GM12875 (cell line): ENCODE data around the gene ACAP3.

ENCODE experiments used
- H3K4me3 ChIP-seq: one replicate; pipeline ENCODE4 v1.5.1; 2011; ENCODE audit warnings: low read depth, low read length, control low read depth
- CTCF ChIP-seq: IDR thresholded peaks from 2 replicates; pipeline ENCODE4 v1.5.1; 2011; ENCODE audit warnings: low read depth, mild to moderate bottlenecking, control low read depth, inconsistent platforms, low read length, moderate library complexity, borderline replicate concordance; ENCODE audit not compliant: insufficient read depth

The ACAP3 gene

DNA sequence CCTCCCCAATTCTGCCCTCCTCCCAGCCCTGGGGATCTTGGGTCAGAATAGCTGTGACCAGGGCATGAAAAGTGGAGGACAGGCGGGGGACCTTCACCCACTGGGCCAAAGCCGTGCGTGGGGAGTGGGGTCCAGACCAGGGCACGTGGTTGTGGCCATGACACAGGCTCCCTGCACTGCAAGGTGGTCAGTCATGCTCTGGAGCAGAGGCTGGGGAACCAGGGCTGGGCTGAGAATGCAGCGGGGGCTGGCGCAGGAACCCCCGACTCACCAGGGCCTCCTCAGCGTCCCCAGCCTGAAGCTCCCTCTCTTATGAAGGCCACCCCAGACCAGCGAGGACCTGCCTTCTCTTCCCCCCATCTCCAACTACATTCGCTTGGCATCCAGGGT is 38.8 kb upstream of the ACAP3 start:
- no peak for TF ChIP-seq CTCF
- no peak overlapping the region for H3K4me3 ChIP-seq

DNA sequence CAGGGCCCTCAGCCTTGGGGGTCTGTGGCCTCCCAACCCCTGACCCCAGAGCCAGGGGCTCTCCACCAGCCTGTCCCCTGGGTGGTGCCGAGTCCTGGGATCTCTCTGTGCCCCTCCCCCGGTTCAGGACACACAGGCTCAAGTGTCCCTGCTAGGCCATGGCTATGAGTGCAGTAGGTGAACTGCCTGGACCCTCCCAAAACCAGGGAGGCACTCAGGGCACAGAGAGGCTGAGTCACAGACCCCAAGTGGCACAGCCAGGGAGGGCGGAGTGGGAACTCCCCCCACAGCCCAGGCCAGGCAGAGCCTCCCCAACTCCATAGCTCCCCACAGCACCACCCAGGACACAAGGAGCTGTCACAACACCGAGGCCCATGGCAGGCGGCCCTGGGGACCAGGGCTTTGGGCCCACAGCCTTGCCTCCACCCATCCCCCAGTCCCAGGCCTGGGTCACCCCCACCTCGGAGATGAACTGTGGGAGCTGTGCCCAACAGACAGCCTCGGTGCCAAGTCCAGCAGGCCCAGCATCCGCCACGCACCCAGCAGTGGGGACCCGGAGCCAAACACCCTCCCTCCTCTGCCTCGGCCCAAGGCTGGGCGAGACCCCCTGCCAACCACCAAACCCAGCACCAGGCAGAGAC is 38.2 kb upstream of the ACAP3 start:
- no peak for TF ChIP-seq CTCF
- no peak overlapping the region for H3K4me3 ChIP-seq

- H3K4me3 ChIP-seq: no peak overlapping the region
- no peak for TF ChIP-seq CTCF
These were observed 37.7 kb upstream of the ACAP3 start for GRCh38 chr1:1345384-1345783.

DNA sequence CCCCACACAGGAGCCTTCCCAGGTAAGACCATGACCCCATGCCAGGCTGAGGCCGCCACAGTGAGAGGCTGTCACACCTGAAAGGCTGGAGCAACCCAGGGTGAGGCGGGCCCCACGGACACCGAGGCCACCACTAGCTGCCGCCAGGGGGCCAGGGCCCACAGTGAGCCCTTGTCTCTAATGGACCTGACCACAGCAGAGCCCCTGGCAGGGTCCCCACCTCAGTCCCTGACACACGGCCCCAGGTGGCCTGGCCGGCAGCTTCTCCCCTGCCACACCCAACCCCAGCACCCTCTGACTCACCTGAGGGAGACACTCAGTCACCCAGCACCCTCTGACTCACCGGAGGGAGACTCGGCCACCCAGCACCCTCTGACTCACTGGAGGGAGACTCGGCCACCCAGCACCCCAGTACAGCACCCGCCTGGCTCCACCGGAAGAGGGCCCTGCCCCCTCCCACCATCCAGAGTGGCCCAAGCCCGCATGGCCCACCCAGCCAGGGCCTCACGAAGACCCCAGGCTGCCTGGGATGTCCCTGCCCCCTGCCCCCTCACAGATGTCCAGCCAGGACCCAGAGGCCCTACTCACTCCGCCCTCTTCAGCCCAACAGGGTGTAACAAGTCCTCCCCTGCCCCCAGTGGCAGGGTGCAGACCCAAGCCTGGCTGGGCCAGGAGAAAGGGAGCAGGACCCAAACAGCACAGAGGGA is 37.1 kb upstream of the ACAP3 start:
- H3K4me3 ChIP-seq: no peak overlapping the region
- TF ChIP-seq CTCF: peak; percentile 17; the same call in 1 of the 2 replicates

- no peak overlapping the region for H3K4me3 ChIP-seq
- TF ChIP-seq CTCF: no peak
These were observed 36.2 kb upstream of the ACAP3 start for GRCh38 chr1:1343811-1344421.

- no peak overlapping the region for H3K4me3 ChIP-seq
- TF ChIP-seq CTCF: no peak
These were observed 34.9 kb upstream of the ACAP3 start for GRCh38 chr1:1342584-1343115.
